HEK293 (cell line): Measurements from ENCODE around the gene MDN1.
A peak's percentile ranks its signal among the peaks of the same experiment; 100 is the strongest.

ENCODE experiments used
- CTCF ChIA-PET: fragments of 350-600 bp; formaldehyde crosslinking; extraction: SDS; loops from one replicate; lab custom pipeline; 2021; ENCODE audit warnings: antibody characterized with exemption; lab: Yijun Ruan, JAX
- POLR2A ChIA-PET: fragments of 300-600 bp; formaldehyde crosslinking; extraction: SDS; loops from one replicate; lab custom pipeline; 2020; ENCODE audit warnings: antibody characterized with exemption, inconsistent platforms; lab: Yijun Ruan, JAX
- H3K27ac ChIP-seq: fragments of 200-500 bp; sonication (Bioruptor generic); 2 replicates; pipeline ENCODE4 v1.5.1; 2014; ENCODE audit warnings: low read depth, low read length, control low read depth, inconsistent platforms; ENCODE audit errors: extremely low read depth
- H3K36me3 ChIP-seq, 2 experiments: fragments of 200-500 bp in 1 of 2; sonication (Bioruptor generic) in 1 of 2; 1 replicate in 1 of 2; 2 replicates in 1 of 2; pipeline ENCODE4 v1.5.1; 2014 to 2017; ENCODE audit warnings: inconsistent platforms in 2 of 2, low read length in 2 of 2; ENCODE audit not compliant: control insufficient read depth in 2 of 2, insufficient read depth in 1 of 2
- H3K4me1 ChIP-seq: fragments of 200-500 bp; sonication (Bioruptor generic); 2 replicates; pipeline ENCODE4 v1.5.1; 2014; ENCODE audit warnings: mild to moderate bottlenecking, low read length, inconsistent platforms; ENCODE audit not compliant: control insufficient read depth, insufficient read depth
- H3K4me3 ChIP-seq: 2 replicates; pipeline ENCODE4 v1.5.1; 2011; ENCODE audit warnings: low read depth, mild to moderate bottlenecking, control low read depth, low read length, moderate library complexity
- H3K9me3 ChIP-seq: fragments of 200-500 bp; sonication (Bioruptor generic); 2 replicates; pipeline ENCODE4 v1.5.1; 2014; ENCODE audit warnings: low read depth, low read length, inconsistent platforms; ENCODE audit not compliant: control insufficient read depth, insufficient read depth
- RBAK ChIP-seq: fragments of 450-650 bp; formaldehyde crosslinking; IDR thresholded peaks from 2 replicates; pipeline ENCODE4 v1.5.1; 2016; ENCODE audit warnings: missing biosample characterization, missing genetic modification characterization
- SALL2 ChIP-seq: fragments of 450-650 bp; formaldehyde crosslinking; IDR thresholded peaks from 2 replicates; pipeline ENCODE4 v1.5.0; 2017; ENCODE audit warnings: missing biosample characterization, mild to moderate bottlenecking, missing genetic modification characterization, borderline replicate concordance
- SCRT2 ChIP-seq: fragments of 450-650 bp; formaldehyde crosslinking; IDR thresholded peaks from 2 replicates; pipeline ENCODE4 v1.5.1; 2016; ENCODE audit warnings: missing biosample characterization, missing genetic modification characterization
- SP3 ChIP-seq: fragments of 450-650 bp; formaldehyde crosslinking; IDR thresholded peaks from 2 replicates; pipeline ENCODE4 v1.5.1; 2016; ENCODE audit warnings: missing biosample characterization, missing genetic modification characterization
- ZFP3 ChIP-seq: fragments of 450-650 bp; formaldehyde crosslinking; IDR thresholded peaks from 2 replicates; pipeline ENCODE4 v1.5.1; 2016; ENCODE audit warnings: low read depth, missing biosample characterization, missing genetic modification characterization
- ZIC2 ChIP-seq: fragments of 450-650 bp; formaldehyde crosslinking; IDR thresholded peaks from 2 replicates; pipeline ENCODE4 v1.5.1; 2016; ENCODE audit warnings: missing biosample characterization, missing genetic modification characterization
- ZNF146 ChIP-seq: fragments of 450-650 bp; formaldehyde crosslinking; IDR thresholded peaks from 2 replicates; pipeline ENCODE4 v1.5.1; 2016; ENCODE audit warnings: missing biosample characterization, missing genetic modification characterization
- ZNF2 ChIP-seq: fragments of 450-650 bp; formaldehyde crosslinking; IDR thresholded peaks from 2 replicates; pipeline ENCODE4 v1.5.1; 2016; ENCODE audit warnings: missing biosample characterization, missing genetic modification characterization
- ZNF416 ChIP-seq: fragments of 450-650 bp; formaldehyde crosslinking; IDR thresholded peaks from 2 replicates; pipeline ENCODE4 v1.5.1; 2016; ENCODE audit warnings: missing biosample characterization, missing genetic modification characterization
- ZNF549 ChIP-seq: fragments of 450-650 bp; IDR thresholded peaks from 2 replicates; pipeline ENCODE4 v1.5.1; 2018; ENCODE audit warnings: missing biosample characterization, missing genetic modification characterization, mild to moderate bottlenecking, inconsistent platforms, moderate library complexity
- TF ChIP-seq, protein P1 (sequence below): fragments of 450-650 bp; IDR thresholded peaks from 2 replicates; pipeline ENCODE4 v1.5.1; 2018; ENCODE audit warnings: missing biosample characterization, missing genetic modification characterization
- TF ChIP-seq, protein P2 (sequence below): fragments of 450-650 bp; formaldehyde crosslinking; IDR thresholded peaks from 2 replicates; pipeline ENCODE4 v1.5.1; 2016; ENCODE audit warnings: missing biosample characterization, missing genetic modification characterization
- TF ChIP-seq, protein P3 (sequence below): fragments of 450-650 bp; formaldehyde crosslinking; IDR thresholded peaks from 2 replicates; pipeline ENCODE4 v1.5.1; 2016; ENCODE audit warnings: missing biosample characterization, missing genetic modification characterization
- TF ChIP-seq, protein P4 (sequence below): fragments of 450-650 bp; formaldehyde crosslinking; IDR thresholded peaks from 2 replicates; pipeline ENCODE4 v1.5.1; 2016; ENCODE audit warnings: missing biosample characterization, missing genetic modification characterization, borderline replicate concordance
- TF ChIP-seq, protein P5 (sequence below): fragments of 450-650 bp; formaldehyde crosslinking; IDR thresholded peaks from 2 replicates; pipeline ENCODE4 v1.5.1; 2017; ENCODE audit warnings: missing biosample characterization, missing genetic modification characterization
- TF ChIP-seq, protein P6 (sequence below): fragments of 450-650 bp; formaldehyde crosslinking; IDR thresholded peaks from 2 replicates; pipeline ENCODE4 v1.5.1; 2016; ENCODE audit warnings: missing biosample characterization, missing genetic modification characterization

Gene MDN1

DNA sequence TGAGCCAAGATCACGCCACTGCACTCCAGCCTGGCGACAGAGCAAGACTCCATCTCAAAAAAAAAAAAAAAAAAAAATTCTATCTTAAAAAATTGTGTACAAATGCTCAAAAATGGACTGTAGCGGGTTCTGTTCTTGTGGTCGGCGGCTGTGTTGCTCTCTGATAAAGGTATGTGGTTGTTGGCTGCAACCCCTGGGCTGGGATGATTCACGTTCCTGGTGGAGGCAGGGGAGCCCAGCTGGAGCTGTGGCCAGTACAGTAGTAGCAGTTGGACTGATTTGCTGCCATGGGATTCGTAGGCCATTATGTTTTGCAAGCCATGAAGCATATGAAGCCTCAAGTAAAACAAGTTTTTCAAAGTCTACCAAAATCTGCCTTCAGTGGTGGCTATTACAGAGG, 22.3 kb downstream of the MDN1 start:
- ChIA-PET CTCF (interaction anchor here (0.6 kb wide), 1 partner anchor 382 kb away, joined by 4 read pairs; no protein-coding TSS in a partner anchor), POLR2A (no interaction called here)
- Histone ChIP-seq H3K36me3 (peaks cover 35 to 76% of the 10 kb centered on the region in 2 experiments; a peak in 2 of 3 replicates), H3K27ac (no peak overlapping the region), H3K4me1 (no peaks in the 10 kb centered on the region), H3K4me3 (no peak overlapping the region), H3K9me3 (no peaks in the 10 kb centered on the region)
- no peak for TF ChIP-seq ZNF2 (tag by site-specific recombination)
- TF ChIP-seq, protein P1, sequence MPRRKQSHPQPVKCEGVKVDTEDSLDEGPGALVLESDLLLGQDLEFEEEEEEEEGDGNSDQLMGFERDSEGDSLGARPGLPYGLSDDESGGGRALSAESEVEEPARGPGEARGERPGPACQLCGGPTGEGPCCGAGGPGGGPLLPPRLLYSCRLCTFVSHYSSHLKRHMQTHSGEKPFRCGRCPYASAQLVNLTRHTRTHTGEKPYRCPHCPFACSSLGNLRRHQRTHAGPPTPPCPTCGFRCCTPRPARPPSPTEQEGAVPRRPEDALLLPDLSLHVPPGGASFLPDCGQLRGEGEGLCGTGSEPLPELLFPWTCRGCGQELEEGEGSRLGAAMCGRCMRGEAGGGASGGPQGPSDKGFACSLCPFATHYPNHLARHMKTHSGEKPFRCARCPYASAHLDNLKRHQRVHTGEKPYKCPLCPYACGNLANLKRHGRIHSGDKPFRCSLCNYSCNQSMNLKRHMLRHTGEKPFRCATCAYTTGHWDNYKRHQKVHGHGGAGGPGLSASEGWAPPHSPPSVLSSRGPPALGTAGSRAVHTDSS (tag by site-specific recombination): no peak
- no peak for TF ChIP-seq ZNF549 (tag by site-specific recombination)
- no peak for TF ChIP-seq SP3
- TF ChIP-seq SCRT2 (tag by site-specific recombination): no peak
- no peak for TF ChIP-seq ZNF416 (tag by site-specific recombination)
- no peak for TF ChIP-seq RBAK

DNA sequence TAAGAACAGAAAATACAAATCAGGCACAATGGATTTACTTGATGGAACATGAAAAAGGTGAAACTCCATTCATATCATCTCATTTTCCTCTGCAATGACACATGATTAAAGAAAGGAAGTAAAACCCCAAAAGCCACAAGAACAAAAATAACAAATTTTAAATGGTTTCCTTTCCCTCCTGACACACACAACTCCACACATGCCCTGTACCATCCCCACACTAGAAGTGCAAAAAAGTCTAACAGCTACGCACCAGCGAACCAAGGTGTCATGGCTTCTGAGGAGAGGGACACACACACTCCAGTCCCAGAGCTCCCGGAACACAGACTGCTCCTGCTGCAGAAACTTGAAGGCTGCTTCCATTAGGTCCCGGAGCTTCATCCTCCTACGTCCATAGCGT, 25.3 kb downstream of the MDN1 start:
- Histone ChIP-seq H3K36me3 (peaks cover 16 to 69% of the 10 kb centered on the region in 2 experiments; a peak in 2 of 3 replicates), H3K4me1 (no peaks in the 10 kb centered on the region), H3K9me3 (no peaks in the 10 kb centered on the region), H3K27ac (no peak overlapping the region), H3K4me3 (no peak overlapping the region)
- ChIA-PET POLR2A (no interaction called here), CTCF (interaction anchor here (0.6 to 2.0 kb wide), 4 partner anchors 16 to 692 kb away, joined by 3 to 8 read pairs (median 5); no protein-coding TSS in a partner anchor)
- TF ChIP-seq, protein P2, sequence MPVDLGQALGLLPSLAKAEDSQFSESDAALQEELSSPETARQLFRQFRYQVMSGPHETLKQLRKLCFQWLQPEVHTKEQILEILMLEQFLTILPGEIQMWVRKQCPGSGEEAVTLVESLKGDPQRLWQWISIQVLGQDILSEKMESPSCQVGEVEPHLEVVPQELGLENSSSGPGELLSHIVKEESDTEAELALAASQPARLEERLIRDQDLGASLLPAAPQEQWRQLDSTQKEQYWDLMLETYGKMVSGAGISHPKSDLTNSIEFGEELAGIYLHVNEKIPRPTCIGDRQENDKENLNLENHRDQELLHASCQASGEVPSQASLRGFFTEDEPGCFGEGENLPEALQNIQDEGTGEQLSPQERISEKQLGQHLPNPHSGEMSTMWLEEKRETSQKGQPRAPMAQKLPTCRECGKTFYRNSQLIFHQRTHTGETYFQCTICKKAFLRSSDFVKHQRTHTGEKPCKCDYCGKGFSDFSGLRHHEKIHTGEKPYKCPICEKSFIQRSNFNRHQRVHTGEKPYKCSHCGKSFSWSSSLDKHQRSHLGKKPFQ (tag by site-specific recombination): no peak
- no peak for TF ChIP-seq ZNF146 (tag by site-specific recombination)

DNA sequence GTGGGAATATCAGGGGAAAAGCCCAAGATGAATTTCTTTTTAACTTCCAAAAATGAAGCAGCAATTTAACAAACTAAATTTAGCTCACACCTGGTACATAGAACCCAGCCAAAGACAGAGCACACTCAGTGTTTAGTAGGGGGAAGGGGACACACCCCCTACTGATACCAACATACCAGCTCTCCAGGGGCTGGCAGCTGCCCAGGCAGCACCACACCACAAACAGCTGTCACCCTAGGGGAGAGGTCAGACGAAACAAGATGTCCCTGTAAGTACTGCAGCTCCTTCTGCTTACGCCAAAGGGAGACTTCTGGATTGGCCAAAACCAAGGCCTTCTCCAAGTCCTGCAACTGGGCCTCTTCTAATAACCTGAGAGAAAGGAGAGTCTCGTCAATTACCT, 26.0 kb downstream of the MDN1 start:
- POLR2A ChIA-PET: interaction anchor here (1.2 kb wide), 1 partner anchor 36 kb away, joined by 6 read pairs; the partner anchor contains the start of gene CASP8AP2
- peaks cover 13 to 66% of the 10 kb centered on the region in 2 experiments; a peak in 2 of 3 replicates for H3K36me3 ChIP-seq

More for the DNA sequence above, 26.0 kb downstream of the MDN1 start:
- Histone ChIP-seq H3K4me3 (no peak overlapping the region), H3K4me1 (no peaks in the 10 kb centered on the region)
- TF ChIP-seq, protein P3, sequence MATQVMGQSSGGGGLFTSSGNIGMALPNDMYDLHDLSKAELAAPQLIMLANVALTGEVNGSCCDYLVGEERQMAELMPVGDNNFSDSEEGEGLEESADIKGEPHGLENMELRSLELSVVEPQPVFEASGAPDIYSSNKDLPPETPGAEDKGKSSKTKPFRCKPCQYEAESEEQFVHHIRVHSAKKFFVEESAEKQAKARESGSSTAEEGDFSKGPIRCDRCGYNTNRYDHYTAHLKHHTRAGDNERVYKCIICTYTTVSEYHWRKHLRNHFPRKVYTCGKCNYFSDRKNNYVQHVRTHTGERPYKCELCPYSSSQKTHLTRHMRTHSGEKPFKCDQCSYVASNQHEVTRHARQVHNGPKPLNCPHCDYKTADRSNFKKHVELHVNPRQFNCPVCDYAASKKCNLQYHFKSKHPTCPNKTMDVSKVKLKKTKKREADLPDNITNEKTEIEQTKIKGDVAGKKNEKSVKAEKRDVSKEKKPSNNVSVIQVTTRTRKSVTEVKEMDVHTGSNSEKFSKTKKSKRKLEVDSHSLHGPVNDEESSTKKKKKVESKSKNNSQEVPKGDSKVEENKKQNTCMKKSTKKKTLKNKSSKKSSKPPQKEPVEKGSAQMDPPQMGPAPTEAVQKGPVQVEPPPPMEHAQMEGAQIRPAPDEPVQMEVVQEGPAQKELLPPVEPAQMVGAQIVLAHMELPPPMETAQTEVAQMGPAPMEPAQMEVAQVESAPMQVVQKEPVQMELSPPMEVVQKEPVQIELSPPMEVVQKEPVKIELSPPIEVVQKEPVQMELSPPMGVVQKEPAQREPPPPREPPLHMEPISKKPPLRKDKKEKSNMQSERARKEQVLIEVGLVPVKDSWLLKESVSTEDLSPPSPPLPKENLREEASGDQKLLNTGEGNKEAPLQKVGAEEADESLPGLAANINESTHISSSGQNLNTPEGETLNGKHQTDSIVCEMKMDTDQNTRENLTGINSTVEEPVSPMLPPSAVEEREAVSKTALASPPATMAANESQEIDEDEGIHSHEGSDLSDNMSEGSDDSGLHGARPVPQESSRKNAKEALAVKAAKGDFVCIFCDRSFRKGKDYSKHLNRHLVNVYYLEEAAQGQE: no peak
- TF ChIP-seq, protein P4, sequence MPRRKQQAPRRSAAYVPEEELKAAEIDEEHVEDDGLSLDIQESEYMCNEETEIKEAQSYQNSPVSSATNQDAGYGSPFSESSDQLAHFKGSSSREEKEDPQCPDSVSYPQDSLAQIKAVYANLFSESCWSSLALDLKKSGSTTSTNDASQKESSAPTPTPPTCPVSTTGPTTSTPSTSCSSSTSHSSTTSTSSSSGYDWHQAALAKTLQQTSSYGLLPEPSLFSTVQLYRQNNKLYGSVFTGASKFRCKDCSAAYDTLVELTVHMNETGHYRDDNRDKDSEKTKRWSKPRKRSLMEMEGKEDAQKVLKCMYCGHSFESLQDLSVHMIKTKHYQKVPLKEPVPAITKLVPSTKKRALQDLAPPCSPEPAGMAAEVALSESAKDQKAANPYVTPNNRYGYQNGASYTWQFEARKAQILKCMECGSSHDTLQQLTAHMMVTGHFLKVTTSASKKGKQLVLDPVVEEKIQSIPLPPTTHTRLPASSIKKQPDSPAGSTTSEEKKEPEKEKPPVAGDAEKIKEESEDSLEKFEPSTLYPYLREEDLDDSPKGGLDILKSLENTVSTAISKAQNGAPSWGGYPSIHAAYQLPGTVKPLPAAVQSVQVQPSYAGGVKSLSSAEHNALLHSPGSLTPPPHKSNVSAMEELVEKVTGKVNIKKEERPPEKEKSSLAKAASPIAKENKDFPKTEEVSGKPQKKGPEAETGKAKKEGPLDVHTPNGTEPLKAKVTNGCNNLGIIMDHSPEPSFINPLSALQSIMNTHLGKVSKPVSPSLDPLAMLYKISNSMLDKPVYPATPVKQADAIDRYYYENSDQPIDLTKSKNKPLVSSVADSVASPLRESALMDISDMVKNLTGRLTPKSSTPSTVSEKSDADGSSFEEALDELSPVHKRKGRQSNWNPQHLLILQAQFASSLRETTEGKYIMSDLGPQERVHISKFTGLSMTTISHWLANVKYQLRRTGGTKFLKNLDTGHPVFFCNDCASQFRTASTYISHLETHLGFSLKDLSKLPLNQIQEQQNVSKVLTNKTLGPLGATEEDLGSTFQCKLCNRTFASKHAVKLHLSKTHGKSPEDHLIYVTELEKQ (tag by site-specific recombination): no peak
- TF ChIP-seq, protein P5, sequence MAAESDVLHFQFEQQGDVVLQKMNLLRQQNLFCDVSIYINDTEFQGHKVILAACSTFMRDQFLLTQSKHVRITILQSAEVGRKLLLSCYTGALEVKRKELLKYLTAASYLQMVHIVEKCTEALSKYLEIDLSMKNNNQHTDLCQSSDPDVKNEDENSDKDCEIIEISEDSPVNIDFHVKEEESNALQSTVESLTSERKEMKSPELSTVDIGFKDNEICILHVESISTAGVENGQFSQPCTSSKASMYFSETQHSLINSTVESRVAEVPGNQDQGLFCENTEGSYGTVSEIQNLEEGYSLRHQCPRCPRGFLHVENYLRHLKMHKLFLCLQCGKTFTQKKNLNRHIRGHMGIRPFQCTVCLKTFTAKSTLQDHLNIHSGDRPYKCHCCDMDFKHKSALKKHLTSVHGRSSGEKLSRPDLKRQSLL (tag by site-specific recombination): no peak
- TF ChIP-seq SALL2 (no peak), ZFP3 (tag by site-specific recombination) (no peak), ZIC2 (tag by site-specific recombination) (peak; percentile 19; the same call in 1 of the 2 replicates), ZNF146 (tag by site-specific recombination) (no peak)
- TF ChIP-seq, protein P6, sequence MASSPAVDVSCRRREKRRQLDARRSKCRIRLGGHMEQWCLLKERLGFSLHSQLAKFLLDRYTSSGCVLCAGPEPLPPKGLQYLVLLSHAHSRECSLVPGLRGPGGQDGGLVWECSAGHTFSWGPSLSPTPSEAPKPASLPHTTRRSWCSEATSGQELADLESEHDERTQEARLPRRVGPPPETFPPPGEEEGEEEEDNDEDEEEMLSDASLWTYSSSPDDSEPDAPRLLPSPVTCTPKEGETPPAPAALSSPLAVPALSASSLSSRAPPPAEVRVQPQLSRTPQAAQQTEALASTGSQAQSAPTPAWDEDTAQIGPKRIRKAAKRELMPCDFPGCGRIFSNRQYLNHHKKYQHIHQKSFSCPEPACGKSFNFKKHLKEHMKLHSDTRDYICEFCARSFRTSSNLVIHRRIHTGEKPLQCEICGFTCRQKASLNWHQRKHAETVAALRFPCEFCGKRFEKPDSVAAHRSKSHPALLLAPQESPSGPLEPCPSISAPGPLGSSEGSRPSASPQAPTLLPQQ: no peak
- TF ChIP-seq, all 188 proteins: peak for 1
- CTCF ChIA-PET: interaction anchor here (0.6 to 2.0 kb wide), 20 partner anchors 10 to 635 kb away, joined by 3 to 22 read pairs (median 4); no protein-coding TSS in a partner anchor
- H3K9me3 ChIP-seq: no peaks in the 10 kb centered on the region
- H3K27ac ChIP-seq: no peak overlapping the region
